Myocyte (in vitro differentiated cells): ENCODE results near the gene ADGRE2. TPM values are rescaled to one million over a fixed set of nuclear protein-coding genes. Genes with fewer than 3 reads are reported as not detected.

Experiments used
- DNase-seq: peaks from one replicate; pipeline ENCODE4 v3.0.0-alpha.2; 2012; ENCODE audit warnings: low read depth
- total RNA-seq: library from RNA; depleted of rRNA; stranded (reverse); fragments of >200 nt; gene quantifications from 2 replicates; pipeline ENCODE4 v1.2.3, GENCODE V29; 2014

Gene ADGRE2
- total RNA-seq, 1 donor from 2014 or later: 1.1 TPM

GRCh38 chr19:14748601-14749000 is 29.8 kb downstream of the ADGRE2 start:
- DNase-seq: no peak

GRCh38 chr19:14746886-14747285 is 31.5 kb downstream of the ADGRE2 start:
- DNase-seq: no peak

GRCh38 chr19:14735915-14736314 is 42.4 kb downstream of the ADGRE2 start:
- no peak for DNase-seq

DNA sequence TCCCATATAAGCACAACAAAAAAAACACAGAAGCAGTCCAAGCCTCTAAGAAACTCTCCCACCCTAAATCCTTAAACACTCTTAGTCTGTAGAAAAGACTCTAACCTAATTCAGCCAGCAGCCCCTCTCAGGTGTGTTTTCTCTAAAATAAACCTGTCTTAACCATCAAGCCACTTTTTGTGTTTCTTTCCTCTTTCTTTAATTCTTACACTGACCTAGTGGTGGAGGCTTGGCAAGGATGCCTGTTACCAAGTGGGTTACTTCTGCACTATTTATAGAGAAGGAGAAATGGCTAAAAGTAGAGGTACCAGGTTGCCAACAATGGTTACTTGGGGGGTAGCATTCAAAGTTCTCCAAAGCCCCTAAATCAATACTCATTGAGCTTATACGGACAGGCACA is 44.8 kb downstream of the ADGRE2 start:
- no peak for DNase-seq

GRCh38 chr19:14732510-14732909 is 45.9 kb downstream of the ADGRE2 start:
- DNase-seq: no peak

DNA sequence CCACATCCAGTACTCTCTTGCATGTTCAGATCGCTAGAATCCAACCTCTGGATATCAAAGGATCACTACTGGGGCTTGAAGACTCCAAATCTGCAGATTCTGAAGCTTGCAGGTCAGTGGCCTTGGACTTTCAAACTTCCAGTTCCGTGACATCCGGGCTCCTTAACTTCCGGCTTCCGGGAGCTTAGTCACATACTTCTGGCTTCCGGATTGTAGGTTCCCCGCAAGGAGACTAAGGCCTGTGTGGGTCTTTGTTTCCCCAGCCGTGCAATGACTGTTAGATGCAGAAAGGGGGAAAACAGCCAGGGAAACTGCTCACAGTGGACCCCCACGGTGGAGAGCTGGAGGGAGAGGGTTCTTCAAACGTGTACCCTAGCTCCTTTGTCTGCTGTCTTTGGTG is 47.2 kb downstream of the ADGRE2 start:
- DNase-seq: no peak

DNA sequence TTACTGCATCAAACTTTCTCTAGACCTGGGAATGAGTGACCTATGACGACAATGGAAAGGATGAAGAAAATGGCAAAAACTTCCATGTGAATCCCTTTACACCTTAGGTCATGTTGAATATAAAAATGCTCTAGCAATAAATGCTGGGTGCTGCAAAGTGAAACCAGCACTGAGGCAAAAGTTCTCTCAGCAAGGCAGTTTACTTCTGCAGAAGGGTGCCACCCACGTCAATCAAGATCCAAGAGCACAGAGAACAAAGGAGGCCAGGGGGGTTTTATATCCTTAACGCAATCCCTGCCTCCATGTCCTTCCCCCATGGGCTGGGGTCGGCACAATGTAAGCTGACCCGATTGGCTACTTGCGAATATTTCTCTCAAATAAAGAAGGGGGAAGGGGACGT is 49.8 kb downstream of the ADGRE2 start:
- no peak for DNase-seq

- DNase-seq: no peak
Measured at GRCh38 chr19:14722127-14722526, 56.2 kb downstream of the ADGRE2 start.

DNA sequence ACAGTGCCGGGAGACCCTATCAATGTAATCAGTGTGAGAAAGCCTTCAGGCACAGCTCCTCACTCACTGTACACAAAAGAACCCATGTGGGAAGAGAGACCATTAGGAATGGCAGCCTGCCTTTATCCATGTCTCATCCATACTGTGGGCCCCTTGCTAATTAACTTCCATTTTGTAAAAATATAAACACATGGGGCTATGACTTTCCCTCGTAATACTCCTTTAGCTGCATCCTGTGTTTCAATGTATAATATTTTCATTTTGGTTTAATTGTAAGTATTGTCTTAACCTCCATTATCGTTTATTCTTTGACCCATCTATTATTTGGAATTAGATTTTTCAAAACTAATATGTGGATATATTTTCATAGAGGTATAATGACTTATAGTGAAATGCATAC is 59.2 kb downstream of the ADGRE2 start:
- DNase-seq: no peak

- peak; percentile 3 for DNase-seq
Measured at GRCh38 chr19:14718522-14719116, 59.7 kb downstream of the ADGRE2 start.

DNA sequence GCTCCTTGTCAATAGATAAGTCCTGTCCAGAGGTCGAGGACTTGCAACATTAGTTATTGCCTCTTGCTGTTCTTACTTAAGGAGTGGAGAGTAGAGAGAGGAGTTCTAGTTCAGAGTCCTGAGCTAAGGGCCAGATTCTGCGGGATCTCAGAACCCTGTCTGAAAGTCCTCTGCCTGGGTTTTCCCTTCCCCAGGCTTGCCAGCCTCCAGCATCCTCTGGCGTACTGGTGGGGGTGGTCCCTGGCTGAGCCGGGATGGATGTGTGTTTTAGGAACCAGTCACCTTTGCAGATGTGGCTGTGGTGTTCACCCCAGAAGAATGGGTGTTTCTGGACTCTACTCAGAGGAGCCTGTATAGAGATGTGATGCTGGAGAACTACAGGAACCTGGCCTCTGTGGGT is 62.5 kb downstream of the ADGRE2 start:
- no peak for DNase-seq

GRCh38 chr19:14704450-14704849 is 73.9 kb downstream of the ADGRE2 start:
- DNase-seq: no peak

DNA sequence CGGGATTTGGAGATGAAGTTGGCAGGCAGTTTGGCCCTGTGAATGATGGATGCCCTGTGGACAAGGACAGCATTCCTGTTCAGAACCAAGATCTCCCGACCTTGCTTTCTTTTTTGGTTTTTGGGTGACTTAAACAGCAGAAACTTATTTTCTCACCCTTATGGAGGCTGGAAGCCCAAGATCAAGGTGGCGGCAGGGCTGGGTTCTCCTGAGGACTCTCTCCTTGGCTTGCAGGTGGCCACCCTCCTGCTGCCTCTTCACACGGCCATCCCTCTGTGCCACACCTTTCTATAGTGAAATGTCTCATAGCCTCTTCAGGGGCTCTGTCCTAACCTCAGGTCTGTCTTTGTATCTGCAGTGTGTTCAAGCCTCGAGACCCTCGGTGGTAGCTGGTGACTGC is 74.5 kb downstream of the ADGRE2 start:
- DNase-seq: no peak

- DNase-seq: no peak
Measured at GRCh38 chr19:14700711-14701375, 77.5 kb downstream of the ADGRE2 start.

- DNase-seq: no peak
Measured at GRCh38 chr19:14699641-14700040, 78.7 kb downstream of the ADGRE2 start.

DNA sequence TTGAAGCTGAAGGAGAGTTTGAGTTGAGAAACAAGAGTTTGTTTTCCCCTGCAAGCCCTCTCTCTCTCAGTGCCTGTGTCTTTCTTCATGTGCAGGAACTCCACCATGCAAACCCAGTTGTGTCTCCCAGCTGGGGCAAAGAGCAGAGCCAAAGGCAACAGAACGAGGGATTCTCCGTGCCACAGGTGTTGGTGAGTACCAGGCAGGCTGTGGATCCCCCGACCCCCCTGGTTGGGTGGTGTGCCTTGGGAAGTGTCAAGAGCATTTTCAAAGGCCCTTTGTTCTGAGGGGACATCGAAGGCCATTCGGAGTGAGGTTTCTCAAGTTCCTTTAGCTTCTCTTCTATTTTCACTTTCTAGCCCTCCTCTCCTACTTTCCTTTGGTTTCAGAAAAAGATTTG is 82.9 kb downstream of the ADGRE2 start:
- no peak for DNase-seq

DNA sequence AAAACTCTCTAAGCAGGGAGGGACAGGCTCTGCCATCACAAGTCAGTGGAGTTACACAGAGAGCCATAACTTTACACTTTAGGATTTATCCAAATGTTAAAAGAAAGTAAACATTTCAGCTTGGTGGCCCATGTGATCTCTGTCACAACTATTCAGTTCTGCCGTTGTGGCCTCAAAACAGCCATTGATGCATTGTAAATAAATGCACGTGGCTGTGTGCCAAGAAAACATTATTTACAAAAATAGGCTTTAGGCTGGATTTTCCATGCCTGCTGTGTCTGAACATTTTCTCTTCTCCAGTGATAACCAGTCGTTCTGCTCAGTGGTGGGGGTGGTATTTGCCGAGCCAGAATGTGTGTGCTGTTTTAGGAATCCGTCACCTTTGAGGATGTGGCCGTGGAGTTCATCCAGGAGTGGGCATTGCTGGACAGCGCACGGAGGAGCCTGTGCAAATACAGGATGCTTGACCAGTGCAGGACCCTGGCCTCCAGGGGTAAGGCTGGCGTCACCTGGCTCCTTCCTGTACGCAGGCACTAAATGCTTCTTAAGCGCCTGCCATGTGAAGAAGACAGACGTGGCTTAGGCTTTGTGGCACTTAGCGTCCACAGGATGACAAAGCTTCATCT is 83.6 kb downstream of the ADGRE2 start:
- DNase-seq: no peak

DNA sequence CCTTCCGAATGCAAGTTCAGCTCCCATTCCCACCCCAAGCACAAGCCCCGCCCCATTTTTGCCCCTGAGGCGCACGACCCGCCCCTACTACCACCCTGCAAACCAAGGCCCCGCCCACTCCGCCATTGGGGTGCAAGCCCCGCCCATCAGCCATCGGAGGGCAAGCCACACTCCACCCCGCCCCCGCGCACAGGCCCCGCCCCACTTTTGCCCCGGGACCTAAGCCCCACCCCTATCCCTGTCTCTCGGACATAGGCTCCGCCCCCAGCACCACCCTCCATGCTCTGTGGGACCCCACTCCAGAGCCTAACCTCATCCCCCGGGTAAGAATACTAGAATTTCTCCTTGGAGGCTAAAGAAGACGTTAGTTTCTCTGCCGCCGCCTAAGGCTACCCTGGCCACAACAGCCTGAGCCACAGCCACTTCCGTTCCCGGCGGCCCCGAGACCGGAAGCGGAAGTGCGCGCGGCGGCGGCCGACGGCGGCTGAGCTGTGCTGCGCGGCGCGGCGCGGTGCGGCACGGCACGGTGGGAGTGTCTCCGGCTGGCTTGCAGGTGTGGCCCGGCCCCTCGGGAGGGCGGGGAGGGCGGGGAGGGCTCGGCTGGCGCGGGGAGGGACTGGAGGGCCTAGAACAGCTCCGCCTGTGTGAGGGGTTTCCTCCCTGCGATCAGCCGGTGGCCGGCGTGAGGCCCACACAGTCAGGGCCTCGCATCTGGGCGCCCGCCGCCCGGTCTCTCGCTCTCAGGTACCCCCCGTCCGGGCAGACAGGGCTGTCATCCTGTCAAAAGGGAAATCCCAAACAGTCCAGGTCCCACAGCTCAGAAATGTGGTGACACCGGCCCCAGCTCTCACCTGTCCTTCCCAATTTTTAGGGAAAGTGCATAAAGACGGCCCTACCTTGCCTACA is 88.5 kb downstream of the ADGRE2 start, which contains the start of gene ZNF333:
Gene ZNF333 (plus strand): TSS at position 451 of the 906 bp plus-strand sequence. CDS start 3,444 bp downstream, outside the sequence.
- peak; percentile 91 for DNase-seq

GRCh38 chr19:14686411-14686810 is 91.9 kb downstream of the ADGRE2 start:
- DNase-seq: peak; percentile 13

DNA sequence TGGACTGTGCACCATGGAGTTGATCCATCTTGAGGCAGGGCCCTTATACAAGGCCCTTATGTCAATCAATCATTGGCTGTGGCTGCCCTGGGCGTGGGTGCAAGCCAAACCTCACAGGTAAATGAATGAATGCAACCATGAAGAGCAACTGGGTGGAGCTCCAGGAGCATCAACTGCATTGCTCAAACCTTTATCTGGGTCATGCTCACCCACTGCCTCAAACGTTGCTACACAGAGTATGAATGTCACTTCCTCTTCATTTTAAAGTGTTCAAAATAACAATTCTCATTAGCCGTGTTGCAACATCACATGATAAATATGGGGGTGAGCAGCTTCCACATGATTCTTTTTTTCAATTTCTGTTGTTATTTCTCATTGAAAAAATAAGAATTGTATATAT is 94.9 kb downstream of the ADGRE2 start:
- no peak for DNase-seq
